HAP-1 (cell line): ENCODE measurements around the gene DEFB124.
"Not testable (repeated sequence)": the region's sequence is repeated elsewhere in the genome, so short reads cannot be mapped to it uniquely, and the experiment has no call there.

Source experiments
- DNase-seq, 2 experiments: peaks; one replicate each; pipeline ENCODE4 v3.0.0-alpha.2; 2016 to 2020; ENCODE audit warnings: low spot score in 2 of 2
- H3K27me3 ChIP-seq: fragments of 250-450 bp; sonication (Bioruptor Pico); 2 replicates; pipeline ENCODE4 v1.5.1; 2020; ENCODE audit warnings: low read depth, mild to moderate bottlenecking, moderate library complexity
- H3K36me3 ChIP-seq: fragments of 250-450 bp; sonication (Bioruptor Pico); replicated peaks from 2 replicates; pipeline ENCODE4 v1.5.1; 2020; ENCODE audit warnings: mild to moderate bottlenecking
- H3K4me1 ChIP-seq: fragments of 250-450 bp; sonication (Bioruptor Pico); 2 replicates; pipeline ENCODE4 v1.5.1; 2020; ENCODE audit warnings: mild to moderate bottlenecking
- H3K4me3 ChIP-seq: fragments of 250-450 bp; sonication (Bioruptor Pico); 2 replicates; pipeline ENCODE4 v1.5.1; 2020; ENCODE audit warnings: mild to moderate bottlenecking, moderate library complexity
- H3K9me3 ChIP-seq: fragments of 250-450 bp; sonication (Bioruptor Pico); 2 replicates; pipeline ENCODE4 v1.5.1; 2020; ENCODE audit warnings: mild to moderate bottlenecking, moderate library complexity
- in situ Hi-C: fragments of 300-500 bp; cut with MboI; formaldehyde crosslinking; loops from 3 replicates; pipeline ENCODE4 v1.14.3; 2020; ENCODE audit warnings: low sequenced_read_pairs, inconsistent platforms, mixed read lengths

The DEFB124 gene

GRCh38 chr20:31502884-31503673 lies 28.2 kb upstream of the DEFB124 start:
- H3K9me3 ChIP-seq, H3K27me3 ChIP-seq, H3K36me3 ChIP-seq, H3K4me3 ChIP-seq, H3K4me1 ChIP-seq: not testable (repeated sequence)
- in situ Hi-C loops = loop anchor here (10.0 kb wide), 1 partner anchor 188 kb away; no protein-coding TSS in a partner anchor
- DNase-seq = peak; percentile 73 to 92

- Histone ChIP-seq H3K9me3 (no peaks in the 10 kb centered on the region), H3K36me3 (no peaks in the 10 kb centered on the region), H3K4me3 (no peak overlapping the region), H3K27me3 (peaks cover 5% of the 10 kb centered on the region; the same call in 1 of the 2 replicates), H3K4me1 (no peaks in the 10 kb centered on the region)
- in situ Hi-C loops = loop anchor here (10.0 kb wide), 1 partner anchor 186 kb away; no protein-coding TSS in a partner anchor
- DNase-seq = no peak
These were observed 25.6 kb upstream of the DEFB124 start for GRCh38 chr20:31500527-31500926.

- Histone ChIP-seq H3K27me3 (peaks cover 6% of the 10 kb centered on the region; the same call in 1 of the 2 replicates), H3K36me3 (no peaks in the 10 kb centered on the region), H3K9me3 (no peaks in the 10 kb centered on the region), H3K4me1 (no peaks in the 10 kb centered on the region), H3K4me3 (no peak overlapping the region)
- in situ Hi-C loops = loop anchor here (5.0 kb wide), 1 partner anchor 36 kb away; no protein-coding TSS in a partner anchor
- no peak for DNase-seq
These were observed 23.1 kb upstream of the DEFB124 start for GRCh38 chr20:31497838-31498540.

- Histone ChIP-seq H3K36me3 (no peaks in the 10 kb centered on the region), H3K27me3 (peaks cover 7% of the 10 kb centered on the region; the same call in 1 of the 2 replicates), H3K4me1 (no peaks in the 10 kb centered on the region), H3K4me3 (no peak overlapping the region), H3K9me3 (no peaks in the 10 kb centered on the region)
- DNase-seq = peak in 1 of 2 experiments; percentile 45
- in situ Hi-C loops = loop anchor here (5.0 kb wide), 1 partner anchor 35 kb away; no protein-coding TSS in a partner anchor
These were observed 21.9 kb upstream of the DEFB124 start for GRCh38 chr20:31496761-31497295.

GRCh38 chr20:31494131-31494530 lies 19.2 kb upstream of the DEFB124 start:
- Histone ChIP-seq H3K27me3 (peaks cover 7% of the 10 kb centered on the region; the same call in 1 of the 2 replicates), H3K4me3 (no peak overlapping the region)
- peak in 1 of 2 experiments; percentile 70 for DNase-seq

GRCh38 chr20:31490752-31491151 lies 15.8 kb upstream of the DEFB124 start:
- H3K9me3 ChIP-seq = no peaks in the 10 kb centered on the region
- 0 out of 2 replicates have a peak, but pooled peaks cover 8% of the 10 kb centered on the region for H3K27me3 ChIP-seq
- no peaks in the 10 kb centered on the region for H3K36me3 ChIP-seq
- no peak overlapping the region for H3K4me3 ChIP-seq
- H3K4me1 ChIP-seq = no peaks in the 10 kb centered on the region
- in situ Hi-C loops = no loop called here
- DNase-seq = no peak

More at GRCh38 chr20:31494131-31494530, 19.2 kb upstream of the DEFB124 start:
- Histone ChIP-seq H3K36me3 (no peaks in the 10 kb centered on the region), H3K4me1 (no peaks in the 10 kb centered on the region), H3K9me3 (no peaks in the 10 kb centered on the region)
- in situ Hi-C loops = no loop called here

GRCh38 chr20:31489152-31489551 lies 14.2 kb upstream of the DEFB124 start:
- no peak for DNase-seq
- in situ Hi-C loops = no loop called here
- no peaks in the 10 kb centered on the region for H3K36me3 ChIP-seq
- no peak overlapping the region for H3K4me3 ChIP-seq
- H3K27me3 ChIP-seq = 0 out of 2 replicates have a peak, but pooled peaks cover 7% of the 10 kb centered on the region
- no peaks in the 10 kb centered on the region for H3K4me1 ChIP-seq
- H3K9me3 ChIP-seq = no peaks in the 10 kb centered on the region

GRCh38 chr20:31488115-31488514 lies 13.2 kb upstream of the DEFB124 start:
- DNase-seq = no peak
- Histone ChIP-seq H3K9me3 (no peaks in the 10 kb centered on the region), H3K4me3 (no peak overlapping the region), H3K36me3 (no peaks in the 10 kb centered on the region), H3K4me1 (no peaks in the 10 kb centered on the region), H3K27me3 (0 out of 2 replicates have a peak, but pooled peaks cover 7% of the 10 kb centered on the region)
- in situ Hi-C loops = no loop called here

GRCh38 chr20:31485450-31486339 lies 10.8 kb upstream of the DEFB124 start:
- in situ Hi-C loops = no loop called here
- no peaks in the 10 kb centered on the region for H3K4me1 ChIP-seq
- no peaks in the 10 kb centered on the region for H3K9me3 ChIP-seq
- no peak overlapping the region for H3K4me3 ChIP-seq
- peak in 1 of 2 experiments; percentile 23 for DNase-seq
- 0 out of 2 replicates have a peak, but pooled peaks cover 4% of the 10 kb centered on the region for H3K27me3 ChIP-seq
- H3K36me3 ChIP-seq = no peaks in the 10 kb centered on the region

GRCh38 chr20:31484001-31484400 lies 9.1 kb upstream of the DEFB124 start:
- in situ Hi-C loops = no loop called here
- Histone ChIP-seq H3K4me3 (no peak overlapping the region), H3K4me1 (no peaks in the 10 kb centered on the region), H3K36me3 (no peaks in the 10 kb centered on the region), H3K27me3 (0 out of 2 replicates have a peak, but pooled peaks cover 4% of the 10 kb centered on the region), H3K9me3 (no peaks in the 10 kb centered on the region; the same call in 1 of the 2 replicates)
- peak in 1 of 2 experiments; percentile 16 for DNase-seq

- DNase-seq = no peak
- Histone ChIP-seq H3K36me3 (no peaks in the 10 kb centered on the region), H3K9me3 (no peaks in the 10 kb centered on the region; the same call in 1 of the 2 replicates), H3K4me1 (peaks cover 3% of the 10 kb centered on the region), H3K4me3 (no peak overlapping the region), H3K27me3 (peaks cover 6% of the 10 kb centered on the region; the same call in 1 of the 2 replicates)
- in situ Hi-C loops = no loop called here
These were observed 1.8 kb upstream of the DEFB124 start for GRCh38 chr20:31476643-31477215.

- H3K27me3 ChIP-seq = peaks cover 6% of the 10 kb centered on the region; the same call in 1 of the 2 replicates
- DNase-seq = no peak
- in situ Hi-C loops = no loop called here
- H3K36me3 ChIP-seq = no peaks in the 10 kb centered on the region
- H3K4me3 ChIP-seq = no peak overlapping the region
- H3K9me3 ChIP-seq = no peaks in the 10 kb centered on the region; the same call in 1 of the 2 replicates
- H3K4me1 ChIP-seq = peaks cover 3% of the 10 kb centered on the region
These were observed 1.3 kb upstream of the DEFB124 start for GRCh38 chr20:31476294-31476585.
